HT-29 (cell line): ENCODE data around the gene TRAM2. TPM values are rescaled to one million over a fixed set of nuclear protein-coding genes. Genes with fewer than 3 reads are reported as not detected.

ENCODE experiments used
- DNase-seq: peaks from one replicate; pipeline ENCODE4 v3.0.0-alpha.2; 2015; ENCODE audit warnings: low spot score
- total RNA-seq: library from RNA; depleted of rRNA; stranded (reverse); fragments of >200 nt; shearing (Covaris generic); gene quantifications from 2 replicates; pipeline ENCODE4 v1.2.3, GENCODE V29; 2014

The TRAM2 gene
- total RNA-seq, 1 experiment from 2014 or later = 4.1 TPM

DNA sequence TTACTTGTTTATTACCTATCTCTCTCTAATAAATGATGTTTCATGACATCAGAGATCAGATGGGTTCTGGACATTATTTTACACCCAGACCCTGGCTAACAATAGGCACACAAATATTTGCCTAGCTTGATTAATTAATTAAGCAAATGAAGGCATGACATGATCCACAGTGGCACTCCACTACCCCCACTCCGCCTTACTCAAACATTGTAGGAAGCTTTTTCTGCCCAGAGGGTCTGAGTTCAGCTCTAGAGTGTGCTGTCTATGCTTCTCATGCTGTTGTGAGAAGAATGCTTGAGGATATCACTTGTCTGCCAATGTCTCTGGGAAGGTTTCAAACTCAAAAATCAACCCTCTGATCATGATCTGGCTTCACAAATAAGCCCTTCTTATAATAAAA, 45.0 kb downstream of the TRAM2 start:
- no peak for DNase-seq

DNA sequence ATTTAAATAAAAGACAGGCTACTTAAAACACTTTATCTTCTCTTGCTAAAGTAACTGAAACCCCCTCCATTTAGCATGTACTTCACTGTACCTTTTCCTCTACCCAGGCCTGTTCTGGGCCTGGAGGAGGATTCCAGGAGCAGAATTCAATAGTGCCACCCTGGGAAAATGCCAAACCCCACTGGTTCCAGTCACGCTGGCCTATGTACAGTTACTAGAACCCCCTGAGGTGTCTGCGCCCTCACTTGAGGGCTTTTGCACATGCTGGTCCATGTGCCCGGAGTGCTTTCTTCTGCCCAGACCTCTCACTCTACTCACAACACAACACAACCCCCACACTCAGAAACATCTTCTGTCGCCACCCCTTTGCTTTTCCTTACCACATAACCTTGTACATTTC, 45.5 kb downstream of the TRAM2 start:
- no peak for DNase-seq

DNA sequence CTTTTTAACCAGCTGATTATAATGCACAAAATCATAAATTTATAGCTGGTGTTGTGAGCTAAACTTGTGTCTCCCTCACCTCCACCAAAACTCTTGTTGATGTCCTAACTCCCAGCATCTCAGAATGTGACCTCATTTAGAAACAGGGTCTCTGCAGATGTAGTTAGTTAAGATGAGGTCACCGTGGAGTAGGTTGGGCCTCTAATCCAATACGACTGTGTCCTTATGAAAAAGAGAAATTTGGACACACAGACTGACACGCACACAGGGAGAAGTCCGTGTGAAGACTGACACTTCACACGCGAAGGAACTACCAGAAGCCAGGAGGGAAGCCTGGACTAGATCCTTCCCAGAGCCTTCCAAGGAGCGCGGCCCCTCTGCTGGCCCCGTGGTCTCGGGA, 46.5 kb downstream of the TRAM2 start:
- no peak for DNase-seq

DNA sequence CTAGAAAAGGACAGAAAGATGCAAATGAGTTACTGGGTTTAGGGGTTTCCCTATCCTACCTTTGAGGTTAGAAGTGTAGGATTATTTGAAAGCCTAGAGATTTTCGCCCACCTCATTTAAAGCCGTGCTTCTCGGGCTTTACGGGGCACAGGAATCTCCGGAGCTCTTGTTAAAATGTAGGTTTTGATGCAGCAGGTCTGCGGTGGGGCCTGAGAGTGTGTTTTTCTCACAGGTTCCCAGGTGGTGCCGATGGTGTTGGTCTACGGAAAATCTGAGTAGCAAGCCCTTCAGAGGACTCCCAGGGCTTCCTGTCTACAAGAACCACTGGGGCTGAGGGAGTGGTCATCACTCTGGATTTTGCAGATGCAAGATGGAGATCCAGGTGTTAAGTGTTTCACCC, 47.5 kb downstream of the TRAM2 start:
- DNase-seq = no peak

DNA sequence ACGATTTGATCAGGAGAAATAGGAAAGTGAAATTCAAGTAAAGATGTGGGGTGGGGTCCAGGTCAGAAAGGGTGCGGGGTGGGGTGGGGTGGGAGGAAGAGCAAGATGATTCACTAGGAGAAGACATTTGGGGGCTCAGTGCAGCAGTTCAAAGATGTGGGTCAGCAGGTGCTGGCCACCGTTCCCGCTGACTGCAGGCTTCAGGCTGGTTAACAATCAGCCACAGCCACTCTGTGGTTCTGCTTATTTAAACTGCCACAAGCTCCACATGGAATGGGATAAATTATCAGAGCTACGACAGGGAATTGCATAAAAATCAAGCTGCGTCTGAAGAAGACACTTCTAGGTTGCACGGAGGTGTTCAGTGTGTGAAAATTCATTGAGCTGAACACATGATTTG, 49.4 kb downstream of the TRAM2 start:
- no peak for DNase-seq

GRCh38 chr6:52526634-52527033, 50.2 kb downstream of the TRAM2 start:
- DNase-seq = no peak

DNA sequence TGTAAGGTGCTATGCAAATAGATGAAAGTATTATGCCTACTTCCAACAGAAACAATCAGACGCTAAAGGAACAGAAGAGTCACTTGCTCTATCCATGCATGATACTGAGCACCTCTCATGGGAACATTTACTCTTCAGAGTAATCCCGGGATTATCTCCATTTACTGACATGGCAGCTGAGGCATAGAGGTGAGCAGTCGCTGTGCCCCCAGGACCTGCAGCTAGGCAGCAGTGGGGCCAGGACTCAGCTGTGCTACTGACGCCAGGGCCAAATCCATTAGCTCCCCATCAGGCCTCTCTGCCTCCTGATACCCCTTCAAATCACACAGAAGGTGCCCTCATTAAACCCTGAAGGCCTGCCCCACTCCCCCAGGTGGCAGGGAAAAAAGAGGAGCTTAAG, 51.9 kb downstream of the TRAM2 start:
- DNase-seq = no peak

DNA sequence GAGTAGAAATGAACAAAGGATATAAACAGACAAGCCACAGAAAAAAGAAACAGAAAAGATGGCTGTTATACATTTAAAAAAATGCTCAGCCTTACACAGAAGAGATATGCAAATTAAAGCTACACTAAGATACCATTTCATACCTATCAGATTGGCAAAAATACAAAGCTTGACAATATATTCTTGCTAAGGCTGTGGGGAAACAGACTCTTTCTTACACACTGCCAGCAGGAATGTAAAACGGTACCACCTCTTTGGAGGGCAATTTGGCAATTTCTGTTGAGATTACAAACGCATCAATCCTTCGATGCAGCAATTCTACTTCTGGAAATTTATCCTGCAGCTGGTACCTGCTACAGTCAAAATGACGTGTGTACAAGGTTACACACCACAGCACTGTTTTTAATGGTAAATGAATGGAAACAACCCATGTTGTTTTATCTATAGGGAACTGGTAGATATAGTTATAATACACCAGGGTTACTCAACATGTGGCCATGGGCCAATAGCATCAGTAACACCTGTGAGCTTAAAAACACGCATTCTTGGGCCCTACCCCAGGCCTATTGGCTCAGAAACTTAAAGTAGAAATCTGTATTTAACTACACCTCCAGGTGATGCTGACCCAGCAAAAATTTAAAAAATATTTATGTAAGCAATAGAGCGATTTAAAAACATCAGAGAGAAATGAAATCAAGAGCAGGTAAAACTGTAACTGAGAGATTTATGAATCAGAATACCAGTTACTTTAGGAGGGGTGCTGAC, 53.3 kb downstream of the TRAM2 start:
- DNase-seq = no peak

DNA sequence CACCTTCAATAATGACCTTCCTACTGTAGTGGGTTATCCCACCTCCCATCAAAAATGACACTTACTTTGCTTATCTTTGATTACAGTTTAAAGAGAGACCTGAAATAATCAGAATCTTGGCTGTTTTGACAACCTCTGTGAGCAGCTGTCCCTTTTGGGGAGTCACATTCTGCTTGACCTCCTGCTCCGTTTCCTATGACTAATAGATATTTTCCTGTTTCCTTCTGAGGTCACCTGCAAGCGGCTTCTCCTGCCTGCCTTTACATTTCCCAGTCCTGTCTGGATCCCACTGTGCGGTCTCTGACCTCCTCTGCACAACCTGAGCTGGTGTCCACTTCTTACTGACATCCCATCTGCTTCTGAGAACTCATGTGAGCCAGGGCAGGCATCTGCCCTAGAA, 54.2 kb downstream of the TRAM2 start:
- DNase-seq = peak; percentile 19

- DNase-seq = no peak
Observed at GRCh38 chr6:52522151-52522626, 54.7 kb downstream of the TRAM2 start.

DNA sequence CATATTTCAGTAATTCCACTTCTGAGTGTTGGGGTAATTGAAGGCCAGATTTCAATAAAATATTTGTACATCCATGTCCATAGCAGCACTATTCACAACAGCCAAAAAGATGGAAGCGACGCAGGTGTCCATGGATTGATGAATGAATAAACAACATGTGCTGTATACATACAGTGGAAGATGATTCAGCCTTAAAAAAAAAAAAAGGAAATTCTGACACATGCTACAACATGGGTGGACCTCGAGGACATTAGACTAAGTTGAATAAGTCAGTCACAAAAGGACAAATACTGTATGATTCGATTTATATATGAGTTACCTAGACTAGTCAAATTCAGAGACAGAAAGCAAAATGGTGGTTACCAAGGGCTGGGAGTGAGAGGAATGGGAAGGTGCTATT, 57.2 kb downstream of the TRAM2 start:
- DNase-seq = no peak

DNA sequence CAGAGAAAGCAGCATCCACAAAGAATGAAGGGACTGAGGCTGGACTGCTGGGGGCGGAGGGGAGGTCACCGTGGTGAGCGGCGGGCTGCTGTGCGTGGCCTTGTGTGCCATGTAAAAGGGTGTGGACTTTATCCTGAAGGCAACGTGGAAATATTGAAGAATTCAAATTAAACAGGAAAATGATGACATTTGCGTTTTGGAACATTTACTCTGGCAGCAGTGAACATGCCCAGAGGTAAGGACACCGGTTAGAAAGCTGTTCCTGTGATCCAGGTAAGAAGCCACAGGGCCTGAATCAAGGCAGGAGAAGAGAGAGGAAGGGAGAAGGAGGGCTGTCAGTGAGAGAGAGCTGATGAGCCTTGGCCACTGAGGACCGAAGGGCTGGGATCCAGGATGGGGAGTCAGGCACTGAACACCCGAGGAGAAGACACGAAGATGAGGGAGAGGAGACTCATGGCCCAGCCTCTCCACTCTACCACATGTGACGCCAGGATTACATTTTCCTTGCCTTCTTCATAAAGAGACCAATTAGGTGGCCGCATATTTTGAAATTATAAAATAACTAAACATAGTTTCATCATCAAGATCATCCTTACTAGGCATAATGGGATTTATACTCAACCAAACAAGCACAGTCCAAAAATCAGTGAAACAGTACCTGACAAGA, 58.4 kb downstream of the TRAM2 start:
- DNase-seq = no peak

- DNase-seq = peak; percentile 72
Observed at GRCh38 chr6:52517502-52518278, 59.2 kb downstream of the TRAM2 start.

DNA sequence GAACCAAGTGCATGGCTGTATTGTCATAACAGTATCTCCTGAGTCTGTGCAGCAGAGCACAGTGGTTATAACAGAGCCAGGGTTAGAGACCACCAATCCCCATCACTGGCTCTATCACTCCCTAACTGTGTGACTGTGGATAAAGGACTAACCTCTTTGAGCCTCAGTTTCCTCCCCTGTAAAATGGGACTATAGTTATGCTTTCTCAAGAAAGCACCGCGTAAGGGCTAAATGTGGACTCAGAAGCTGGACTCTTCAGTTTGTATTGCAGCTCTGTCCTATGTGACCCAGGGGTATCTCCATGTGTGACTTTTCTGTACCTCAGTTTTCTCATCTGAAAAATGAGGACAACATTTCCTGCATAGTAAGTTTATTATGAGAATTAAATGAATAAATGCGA, 59.9 kb downstream of the TRAM2 start:
- no peak for DNase-seq

- no peak for DNase-seq
Observed at GRCh38 chr6:52516269-52516668, 60.6 kb downstream of the TRAM2 start.

DNA sequence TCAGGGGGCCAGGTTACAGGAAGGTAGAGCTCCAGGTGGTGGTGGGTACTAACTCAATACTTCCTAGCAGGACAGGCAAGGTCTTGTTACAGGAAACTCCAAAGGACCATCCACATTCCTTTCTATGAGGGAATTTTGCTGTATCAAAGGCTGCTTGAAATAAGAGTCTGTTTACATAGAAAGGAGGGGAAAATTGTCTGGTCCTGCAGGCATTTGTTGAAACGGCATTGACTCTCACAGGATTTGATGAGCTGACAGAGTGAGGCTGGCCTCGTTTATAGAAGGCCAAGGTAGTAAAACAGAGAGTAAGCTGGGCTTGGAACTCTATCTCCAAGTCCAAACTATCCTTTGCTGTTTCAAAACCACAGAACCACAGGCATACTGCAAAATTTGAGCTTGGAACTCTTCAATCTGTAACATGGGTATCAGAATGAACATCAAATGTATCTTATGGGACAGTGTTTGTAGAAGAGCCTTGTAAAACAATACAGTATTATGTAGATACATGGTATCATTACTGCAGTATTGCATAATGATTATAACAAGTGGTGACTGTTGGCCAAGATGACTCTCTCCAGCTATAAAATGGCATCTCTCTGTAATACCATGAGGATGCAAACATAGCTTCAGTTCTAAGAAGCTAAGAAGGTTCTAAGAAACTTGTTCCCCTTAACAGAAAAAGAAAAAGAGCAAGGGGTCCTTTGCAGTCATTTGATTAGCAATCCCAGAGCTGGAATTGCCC, 61.5 kb downstream of the TRAM2 start:
- DNase-seq = no peak

DNA sequence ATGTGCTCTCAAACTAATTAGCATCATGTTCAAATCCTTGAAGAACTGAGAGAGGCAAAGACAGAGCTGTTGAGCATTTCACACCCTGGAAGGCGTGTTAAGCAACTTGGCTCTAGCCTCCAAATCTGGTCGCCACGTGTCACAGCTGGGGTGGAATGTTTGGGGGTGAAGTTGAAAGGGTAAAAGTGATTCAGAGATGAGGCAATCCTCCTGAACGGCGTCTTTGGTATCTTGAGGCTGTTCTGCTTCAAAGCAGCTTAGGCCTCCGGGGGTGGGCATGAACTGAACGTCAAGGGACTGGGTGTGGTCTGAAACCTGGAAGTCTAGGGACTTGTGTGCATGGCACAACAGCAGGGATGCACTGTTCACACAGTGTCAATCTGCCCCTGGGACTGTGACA, 62.3 kb downstream of the TRAM2 start:
- no peak for DNase-seq

- DNase-seq = no peak
Observed at GRCh38 chr6:52513896-52514295, 63.0 kb downstream of the TRAM2 start.

- no peak for DNase-seq
Observed at GRCh38 chr6:52513464-52513863, 63.4 kb downstream of the TRAM2 start.

GRCh38 chr6:52512199-52512598, 64.7 kb downstream of the TRAM2 start:
- peak; percentile 37 for DNase-seq

DNA sequence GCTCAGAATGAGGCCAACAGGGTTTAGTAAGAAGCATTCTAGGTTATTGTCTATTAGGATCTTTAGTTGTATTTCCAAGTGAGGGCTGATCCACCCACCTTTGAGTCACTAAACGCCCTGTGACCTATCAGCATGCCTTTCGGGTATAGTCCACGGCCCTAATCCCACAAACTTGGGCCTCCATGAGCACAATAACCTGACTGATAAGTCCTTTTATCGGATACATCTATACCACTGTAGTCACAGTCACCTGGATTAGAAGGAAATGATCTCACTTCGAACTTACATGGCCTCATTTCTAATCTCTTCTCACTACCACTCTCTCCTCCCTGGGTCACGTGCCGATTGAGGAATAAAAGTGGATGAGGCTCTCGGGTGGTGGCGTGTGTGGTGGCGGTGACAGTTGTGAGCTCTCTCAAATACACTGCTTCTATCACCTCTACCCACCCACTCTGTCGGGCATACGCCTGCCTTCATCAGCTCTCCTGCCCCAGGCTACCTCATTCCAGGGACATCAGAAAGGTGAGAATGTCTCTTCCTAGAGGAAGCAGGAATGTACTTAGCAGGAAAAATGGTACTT, 65.2 kb downstream of the TRAM2 start:
- DNase-seq = peak; percentile 28
